ENCODE results near the gene GRM2.

The GRM2 gene

GRCh38 chr3:51680196-51680595 is 26.7 kb upstream of the GRM2 start:
- no peak for DNase-seq (ENCODE audit: low read depth in 1 of 2, low spot score in 1 of 2)

GRCh38 chr3:51680663-51681230 is 26.1 kb upstream of the GRM2 start:
- no peak for DNase-seq (ENCODE audit: low read depth in 1 of 2, low spot score in 1 of 2)

GRCh38 chr3:51681453-51681852 is 25.4 kb upstream of the GRM2 start:
- no peak for DNase-seq (ENCODE audit: low read depth in 1 of 2, low spot score in 1 of 2)

- peak; percentile 26 to 46 for DNase-seq (ENCODE audit: low read depth in 1 of 2, low spot score in 1 of 2)
Observed at GRCh38 chr3:51682079-51682478, 24.8 kb upstream of the GRM2 start.

- no peak for DNase-seq (ENCODE audit: low read depth in 1 of 2, low spot score in 1 of 2)
Observed at GRCh38 chr3:51682526-51682925, 24.3 kb upstream of the GRM2 start.

GRCh38 chr3:51683566-51683965 is 23.3 kb upstream of the GRM2 start:
- DNase-seq (ENCODE audit: low read depth in 1 of 2, low spot score in 1 of 2), result no peak

- no peak for DNase-seq (ENCODE audit: low read depth in 1 of 2, low spot score in 1 of 2)
Observed at GRCh38 chr3:51684971-51685751, 21.7 kb upstream of the GRM2 start.

- no peak for DNase-seq (ENCODE audit: low read depth in 1 of 2, low spot score in 1 of 2)
Observed at GRCh38 chr3:51686056-51686455, 20.8 kb upstream of the GRM2 start.

GRCh38 chr3:51686512-51687215 is 20.2 kb upstream of the GRM2 start:
- peak; percentile 55 to 67 for DNase-seq (ENCODE audit: low read depth in 1 of 2, low spot score in 1 of 2)

- DNase-seq (ENCODE audit: low read depth in 1 of 2, low spot score in 1 of 2), result no peak
Observed at GRCh38 chr3:51687431-51688205, 19.2 kb upstream of the GRM2 start.

GRCh38 chr3:51688206-51688600 is 18.7 kb upstream of the GRM2 start:
- no peak for DNase-seq (ENCODE audit: low read depth in 1 of 2, low spot score in 1 of 2)

- DNase-seq (ENCODE audit: low read depth in 1 of 2, low spot score in 1 of 2), result no peak
Observed at GRCh38 chr3:51691021-51691420, 15.8 kb upstream of the GRM2 start.

- DNase-seq (ENCODE audit: low read depth in 1 of 2, low spot score in 1 of 2), result no peak
Observed at GRCh38 chr3:51691949-51692348, 14.9 kb upstream of the GRM2 start.

- no peak for DNase-seq (ENCODE audit: low read depth in 1 of 2, low spot score in 1 of 2)
Observed at GRCh38 chr3:51692980-51693395, 13.9 kb upstream of the GRM2 start.

- DNase-seq (ENCODE audit: low read depth in 1 of 2, low spot score in 1 of 2), result no peak
Observed at GRCh38 chr3:51696954-51697353, 9.9 kb upstream of the GRM2 start.

GRCh38 chr3:51698209-51698608 is 8.7 kb upstream of the GRM2 start:
- no peak for DNase-seq (ENCODE audit: low read depth in 1 of 2, low spot score in 1 of 2)

- DNase-seq (ENCODE audit: low read depth in 1 of 2, low spot score in 1 of 2), result no peak
Observed at GRCh38 chr3:51700403-51700802, 6.5 kb upstream of the GRM2 start.

- DNase-seq (ENCODE audit: low read depth in 1 of 2, low spot score in 1 of 2), result no peak
Observed at GRCh38 chr3:51702156-51702555, 4.7 kb upstream of the GRM2 start.

- no peak for DNase-seq (ENCODE audit: low read depth in 1 of 2, low spot score in 1 of 2)
Observed at GRCh38 chr3:51703068-51703760, 3.7 kb upstream of the GRM2 start.

GRCh38 chr3:51703761-51704510 is 2.9 kb upstream of the GRM2 start:
- DNase-seq (ENCODE audit: low read depth in 1 of 2, low spot score in 1 of 2), result no peak
